ENCODE results near the gene C11orf86.
"Not testable (repeated sequence)": the region's sequence is repeated elsewhere in the genome, so short reads cannot be mapped to it uniquely, and the experiment has no call there.

The C11orf86 gene

DNA sequence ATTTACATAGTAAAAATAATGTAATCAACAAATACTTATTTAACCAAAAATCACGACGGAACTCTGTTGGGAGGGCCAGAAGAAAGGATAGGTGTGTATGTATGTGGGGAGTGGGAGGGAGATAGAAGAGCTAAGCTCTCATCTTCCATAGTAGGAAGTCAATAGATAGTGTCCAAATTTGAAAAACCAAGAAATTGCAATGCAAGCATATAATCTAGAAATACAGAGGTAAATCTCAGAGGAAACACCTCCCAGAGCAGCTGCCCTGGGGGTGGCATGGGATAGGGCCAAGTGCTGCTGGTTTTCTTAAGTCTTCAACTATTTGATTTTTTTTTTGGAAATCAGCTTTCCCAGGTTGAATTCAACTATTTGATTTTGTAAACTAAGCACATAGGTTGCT is 16.9 kb downstream of the C11orf86 start:
- no peak for DNase-seq

DNA sequence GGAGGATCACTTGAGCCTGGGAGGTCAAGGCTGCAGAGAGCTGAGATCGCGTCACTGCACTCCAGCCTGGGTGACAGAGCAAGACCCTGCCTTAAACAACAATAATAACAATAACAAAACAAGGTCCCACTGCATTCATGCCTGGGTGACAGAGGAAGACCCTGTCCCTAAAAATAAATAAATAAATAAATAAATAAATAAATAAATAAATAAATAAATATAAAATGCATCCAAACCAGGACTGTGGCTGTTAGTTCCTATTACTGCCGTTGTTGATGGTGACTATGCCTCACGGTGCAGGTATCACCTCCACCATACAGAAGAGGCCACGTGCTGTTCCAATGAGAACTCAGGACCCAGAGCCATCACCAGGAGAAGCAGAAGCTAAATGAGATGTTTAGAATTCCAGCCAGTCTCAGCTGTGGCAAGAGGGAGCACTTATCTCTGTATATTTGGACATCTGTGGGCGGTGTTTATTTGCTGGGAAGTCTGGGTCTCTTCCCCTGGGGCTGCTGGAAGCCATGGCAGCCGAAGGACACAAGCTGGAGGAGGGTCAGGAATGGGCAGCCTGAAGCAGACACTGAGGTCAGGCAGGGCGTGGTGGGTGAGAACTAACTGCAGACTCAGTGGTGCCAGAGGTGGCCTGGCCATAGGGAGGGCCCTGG is 21.6 kb downstream of the C11orf86 start:
- peak; percentile 79 for DNase-seq

DNA sequence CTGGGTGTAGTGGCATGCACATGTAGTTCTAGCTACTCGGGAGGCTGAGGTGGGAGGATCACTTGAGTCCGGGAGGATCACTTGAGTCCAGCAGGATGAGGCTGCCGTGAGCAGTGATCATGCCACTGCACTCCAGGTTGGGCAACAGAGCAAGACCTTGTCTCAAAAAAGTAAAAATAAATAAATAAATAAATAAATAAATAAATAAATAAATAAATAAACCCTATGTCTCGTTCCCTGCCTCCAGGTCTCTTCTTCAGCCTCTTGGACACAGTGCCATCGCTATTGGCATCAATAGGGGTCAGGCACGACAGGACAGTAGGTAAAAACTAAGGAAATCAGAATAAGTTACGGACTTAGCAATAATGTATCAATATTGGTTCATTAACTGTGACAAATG is 24.5 kb downstream of the C11orf86 start:
- DNase-seq, result no peak

- no peak for DNase-seq
Measured at GRCh38 chr11:67001332-67001731, 26.2 kb downstream of the C11orf86 start.

DNA sequence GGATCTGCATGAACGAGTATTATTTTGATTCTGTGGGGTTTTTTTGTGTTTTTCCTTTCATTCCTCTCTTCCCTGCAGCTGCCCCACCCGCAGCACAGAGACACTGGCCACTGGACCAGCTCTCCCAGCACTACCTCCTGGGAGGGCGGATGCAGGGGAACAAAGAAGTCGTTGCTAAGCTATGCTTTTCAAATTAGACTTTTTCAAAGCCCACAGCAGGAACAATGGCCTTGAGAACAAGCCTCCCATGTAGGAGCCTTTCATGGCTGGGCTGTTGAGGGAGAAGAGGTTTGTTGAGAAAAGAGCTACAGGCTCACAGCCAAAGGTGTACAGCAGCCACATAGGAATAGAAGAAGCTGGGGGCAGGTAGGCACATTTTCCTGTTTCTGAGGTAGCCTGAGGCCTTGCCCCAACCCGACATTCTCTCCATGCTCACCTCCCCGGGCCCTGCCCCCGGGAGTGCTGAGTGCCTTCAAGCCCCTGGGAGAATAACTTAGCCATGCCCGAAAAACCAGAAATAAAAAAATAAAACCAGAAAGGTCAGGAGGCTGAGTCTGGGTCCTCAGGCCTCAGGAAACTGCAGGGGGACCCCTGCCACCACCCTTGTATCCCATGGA is 27.3 kb downstream of the C11orf86 start:
- DNase-seq, result no peak

- no peak for DNase-seq
Measured at GRCh38 chr11:67002921-67003411, 27.9 kb downstream of the C11orf86 start.

GRCh38 chr11:67005200-67005599 is 30.1 kb downstream of the C11orf86 start:
- DNase-seq, result not testable (repeated sequence)

DNA sequence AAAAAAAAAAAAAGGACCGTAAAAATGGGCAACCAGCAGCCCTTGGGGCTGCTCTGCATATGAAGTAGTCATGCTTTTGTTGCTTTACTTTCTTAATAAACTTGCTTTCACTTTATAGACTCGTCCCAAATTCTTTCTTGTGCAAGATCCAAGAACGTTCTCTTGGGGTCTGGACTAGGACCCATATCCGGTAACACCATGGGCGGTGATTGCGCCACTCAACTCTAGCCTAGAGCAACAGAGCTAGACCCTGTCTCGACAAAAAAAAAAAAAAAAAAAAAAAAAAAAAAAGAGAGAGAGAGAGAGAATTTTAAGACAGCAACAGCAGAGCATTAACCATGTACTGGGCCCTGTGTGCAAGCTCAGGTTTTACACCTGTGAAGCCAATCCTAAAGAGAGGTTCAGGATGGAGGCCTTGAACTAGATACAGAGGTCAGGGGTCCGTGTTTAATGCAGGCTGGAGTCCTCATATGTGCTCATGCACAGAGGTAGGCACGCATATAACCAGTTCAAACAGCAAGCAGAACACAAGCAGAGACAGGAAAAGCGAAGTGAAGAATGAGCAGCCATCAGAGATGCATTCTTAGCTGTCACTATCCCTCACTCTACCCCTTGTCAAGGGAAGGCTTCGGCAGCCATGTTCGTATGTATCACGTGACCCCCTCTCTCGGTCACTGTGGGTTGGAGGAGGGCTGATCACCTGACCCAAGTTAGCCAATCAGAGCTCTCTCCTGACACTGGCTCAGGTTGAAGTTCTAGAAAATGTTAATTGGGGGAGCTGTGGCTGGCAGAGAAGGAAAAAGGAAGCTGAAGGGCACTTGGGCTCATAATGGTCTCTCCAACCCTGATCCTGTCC is 31.2 kb downstream of the C11orf86 start:
- DNase-seq, result peak; percentile 33

- no peak for DNase-seq
Measured at GRCh38 chr11:67007126-67007525, 32.0 kb downstream of the C11orf86 start.

- DNase-seq, result no peak
Measured at GRCh38 chr11:67010296-67010905, 35.3 kb downstream of the C11orf86 start.

GRCh38 chr11:67013511-67014045 is 38.5 kb downstream of the C11orf86 start:
- DNase-seq, result no peak

GRCh38 chr11:67014343-67014742 is 39.2 kb downstream of the C11orf86 start:
- DNase-seq, result no peak

- DNase-seq, result no peak
Measured at GRCh38 chr11:67015048-67015447, 39.9 kb downstream of the C11orf86 start.

GRCh38 chr11:67016550-67016949 is 41.4 kb downstream of the C11orf86 start:
- no peak for DNase-seq

DNA sequence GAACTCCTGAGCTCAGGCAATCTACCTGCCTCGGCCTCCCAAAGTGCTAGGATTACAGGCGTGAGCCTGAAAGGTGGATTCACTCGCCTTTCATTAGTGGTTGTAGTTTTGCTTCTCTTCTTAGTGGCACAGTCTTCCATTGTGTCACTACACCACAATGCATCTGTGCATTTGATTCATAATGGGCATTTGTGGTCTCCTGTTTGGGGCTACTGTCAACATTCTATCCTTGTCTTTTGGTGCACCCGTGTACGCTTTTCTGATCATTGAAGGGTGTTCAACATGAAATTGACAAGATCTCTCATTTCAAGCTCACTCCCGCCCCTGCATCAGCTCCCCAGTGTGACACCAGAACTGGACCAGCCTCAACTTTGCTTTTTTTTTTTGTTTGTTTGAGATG is 45.8 kb downstream of the C11orf86 start:
- DNase-seq, result no peak

DNA sequence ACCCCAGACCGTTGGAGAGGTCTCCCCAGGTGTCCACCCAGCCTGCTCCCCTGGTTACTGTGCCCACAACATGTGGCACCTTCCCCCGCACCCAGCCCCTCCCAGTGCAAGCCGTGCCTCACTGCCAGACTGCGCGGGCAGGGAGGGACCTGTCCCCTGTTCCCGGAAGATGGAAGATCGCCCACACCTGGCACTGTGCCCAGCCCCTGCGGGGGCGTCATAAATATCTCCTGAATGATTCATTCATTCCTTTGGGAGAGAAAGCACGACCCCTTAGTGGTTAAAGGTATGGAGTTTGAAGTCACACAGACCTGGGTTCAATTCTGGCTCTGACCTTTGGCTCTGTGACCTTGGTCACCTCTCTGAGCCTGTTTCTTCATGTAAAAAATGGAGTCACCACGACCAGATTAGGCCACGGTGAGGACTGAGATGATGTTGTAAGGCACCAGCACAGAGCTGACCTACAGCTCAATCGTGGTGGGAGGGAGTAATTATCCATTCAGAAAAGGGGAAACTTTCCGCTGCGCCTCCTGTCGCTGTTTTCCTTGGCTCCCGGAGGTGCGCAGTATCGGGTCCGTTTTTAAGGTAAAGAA is 47.3 kb downstream of the C11orf86 start:
- DNase-seq, result peak; percentile 36

DNA sequence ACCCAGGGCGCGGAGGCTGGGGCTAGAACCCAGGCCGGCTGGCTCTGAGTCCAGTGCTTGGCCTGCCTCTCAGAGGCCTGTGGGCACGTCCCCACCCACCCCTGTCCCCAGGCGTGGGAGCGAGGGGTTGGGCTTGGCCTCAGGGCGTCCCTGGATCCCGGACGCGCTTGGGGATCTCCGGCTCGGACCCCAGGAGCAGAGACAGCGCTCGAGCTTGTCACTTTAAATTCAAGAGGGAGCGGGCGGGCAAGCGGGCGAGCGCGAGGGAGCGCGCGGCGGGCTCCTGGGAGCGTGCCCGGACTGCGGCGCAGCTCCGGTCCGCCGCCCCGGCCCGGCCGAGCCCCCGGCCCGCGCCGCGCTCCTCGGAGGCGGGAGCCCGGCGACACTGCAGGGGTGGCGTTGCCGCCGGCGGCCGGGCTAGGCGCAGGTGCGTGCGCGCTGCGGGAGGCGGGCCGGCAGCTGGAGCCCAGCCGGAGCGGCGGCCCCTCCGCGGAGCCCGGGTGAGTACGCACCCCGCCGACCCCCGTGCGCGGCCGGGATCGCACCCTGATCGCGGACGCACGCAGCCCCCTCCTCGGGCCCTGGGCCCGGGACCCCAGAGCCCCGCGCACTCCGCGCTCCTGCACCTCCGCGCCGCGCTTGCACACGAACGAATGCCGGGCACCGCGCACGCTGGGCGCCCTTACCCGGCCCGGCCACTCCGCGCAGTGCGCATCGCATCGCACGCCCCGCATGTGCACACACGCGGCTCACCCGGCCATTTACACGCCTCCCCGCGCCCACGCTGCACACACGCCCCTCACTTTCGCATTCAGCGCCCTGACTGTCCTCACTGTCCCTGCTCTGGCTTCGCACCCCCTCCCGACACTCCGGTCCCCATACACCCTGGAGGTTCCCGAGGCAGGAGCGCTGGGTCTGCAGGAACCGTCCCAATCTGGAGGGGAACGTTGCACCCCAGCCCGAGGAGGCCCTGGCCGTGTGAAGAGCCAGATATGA is 48.2 kb downstream of the C11orf86 start, which contains the start of gene SYT12:
TSS of gene SYT12 (plus strand) at position 174 of the 996 bp plus-strand sequence. CDS start 7,011 bp downstream, outside the sequence.
- DNase-seq, result no peak

GRCh38 chr11:67023957-67024353 is 48.9 kb downstream of the C11orf86 start:
- no peak for DNase-seq

GRCh38 chr11:67024410-67024809 is 49.3 kb downstream of the C11orf86 start:
- DNase-seq, result peak; percentile 25

DNA sequence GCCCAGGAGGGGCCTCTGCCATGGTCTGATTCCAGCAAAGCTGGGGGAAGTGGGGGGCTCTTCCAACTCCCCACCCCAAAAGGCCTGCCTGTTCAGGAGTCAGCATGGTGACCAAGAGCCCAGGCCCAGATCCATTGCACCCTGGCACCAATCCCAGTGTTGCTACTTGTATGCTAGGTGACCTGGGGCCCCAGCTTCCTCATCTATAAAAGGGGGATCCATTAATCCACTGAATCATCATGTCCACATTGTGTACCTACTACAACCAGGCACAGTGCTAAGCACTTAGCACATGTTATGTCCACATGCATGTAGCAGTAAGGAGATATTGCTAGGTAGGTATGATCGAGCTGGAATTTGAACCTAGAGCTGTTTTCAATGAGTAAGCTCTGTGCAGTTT is 49.9 kb downstream of the C11orf86 start:
- DNase-seq, result no peak

DNA sequence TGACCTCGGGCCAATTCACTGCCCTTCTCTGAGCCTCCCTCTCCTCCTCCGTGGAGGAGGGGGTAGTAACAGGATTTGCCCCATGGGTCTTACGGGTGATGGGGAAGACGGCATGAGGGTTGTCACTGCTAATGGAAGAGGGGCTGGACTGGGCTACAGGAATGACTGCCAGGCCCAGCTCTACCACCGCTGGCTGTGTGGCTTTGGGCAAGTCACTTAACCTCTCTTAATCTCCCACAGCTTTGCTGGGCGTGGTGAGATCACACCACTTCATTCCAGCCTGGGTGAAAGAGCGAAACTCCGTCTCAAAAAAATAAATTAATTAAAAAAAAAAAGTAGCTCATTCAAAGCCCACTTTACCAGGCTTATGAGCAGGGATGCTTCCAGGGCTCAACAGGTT is 50.6 kb downstream of the C11orf86 start:
- DNase-seq, result no peak
